ENCODE measurements around the gene MEGF11. TPM values are rescaled to one million over a fixed set of nuclear protein-coding genes. Genes with fewer than 3 reads are reported as not detected.

Gene MEGF11
- total RNA-seq, 1 experiment from 2014 or later = not detected

DNA sequence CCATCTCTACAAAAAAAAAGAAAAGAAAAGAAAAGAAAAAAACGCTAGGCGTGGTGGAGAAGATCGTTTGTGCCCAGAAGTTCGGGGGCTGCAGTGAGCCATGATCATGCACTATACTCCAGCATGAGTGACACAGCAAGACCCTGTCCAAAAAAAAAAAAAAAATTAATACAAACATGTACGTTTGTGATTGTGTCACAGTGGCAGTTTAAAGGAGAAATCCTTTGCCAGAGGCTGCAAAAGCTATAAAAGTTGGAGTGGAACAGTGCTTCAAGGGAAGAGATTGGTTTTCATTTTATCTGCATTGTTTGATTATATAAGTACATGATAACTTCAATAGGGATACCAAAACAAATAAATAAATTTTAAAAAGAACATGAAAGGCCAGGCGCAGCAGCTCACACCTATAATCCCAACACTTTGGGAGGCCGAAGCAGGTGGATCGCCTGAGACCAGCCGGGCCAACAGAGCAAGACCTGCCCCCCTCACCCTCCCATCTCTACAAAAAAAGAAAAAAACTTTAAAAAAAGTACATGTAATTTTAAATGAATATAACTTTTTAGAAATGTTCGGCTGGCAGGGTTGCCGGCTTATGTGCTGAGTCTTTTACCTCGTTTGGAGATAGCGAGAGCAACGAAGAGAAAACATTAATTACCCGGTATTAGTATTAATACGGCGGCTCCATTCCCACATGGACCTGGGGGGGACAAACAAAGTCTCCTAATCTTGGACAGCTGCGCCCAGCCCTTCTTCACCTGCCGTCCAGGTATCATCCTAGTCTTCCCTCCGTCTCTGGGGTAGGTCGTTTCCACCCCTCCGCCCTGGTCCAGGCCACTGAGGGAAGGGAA, 39.2 kb upstream of the MEGF11 start:
- Histone ChIP-seq H3K4me1 (ENCODE audit: insufficient read depth, low read length) (peaks cover 27% of the 10 kb centered on the region), H3F3A (ENCODE audit: low read length, unreplicated experiment) (no peaks in the 10 kb centered on the region), H3K27ac (ENCODE audit: low read length) (peak overlapping the region; percentile 39), H3K4me2 (ENCODE audit: low read length) (peak overlapping the region; percentile 99), H3K27me3 (ENCODE audit: low read length) (no peaks in the 10 kb centered on the region), H3K36me3 (ENCODE audit: low read depth, low read length) (peaks cover 2% of the 10 kb centered on the region; the same call in 1 of the 2 replicates), H3K4me3 (ENCODE audit: low read length) (peak overlapping the region; percentile 86), H3K9me2 (replicated peaks; ENCODE audit: low read length) (no peaks in the 10 kb centered on the region), H3K79me2 (ENCODE audit: low read length) (peaks cover 38% of the 10 kb centered on the region), H2AFZ (ENCODE audit: low read length) (peak overlapping the region; percentile 89), H4K20me1 (ENCODE audit: low read length) (no peaks in the 10 kb centered on the region), H3K9me3 (ENCODE audit: low read length) (no peaks in the 10 kb centered on the region), H3K9ac (ENCODE audit: low read length) (peak overlapping the region; percentile 85)
- no peak for TF ChIP-seq EZH2phosphoT487 (IDR thresholded peaks at IDR 0.05; ENCODE audit: borderline replicate concordance, low read length)
- no peak for TF ChIP-seq EZH2 (IDR thresholded peaks at IDR 0.05; ENCODE audit: low read length, unreplicated experiment)
- TF ChIP-seq, protein P1, sequence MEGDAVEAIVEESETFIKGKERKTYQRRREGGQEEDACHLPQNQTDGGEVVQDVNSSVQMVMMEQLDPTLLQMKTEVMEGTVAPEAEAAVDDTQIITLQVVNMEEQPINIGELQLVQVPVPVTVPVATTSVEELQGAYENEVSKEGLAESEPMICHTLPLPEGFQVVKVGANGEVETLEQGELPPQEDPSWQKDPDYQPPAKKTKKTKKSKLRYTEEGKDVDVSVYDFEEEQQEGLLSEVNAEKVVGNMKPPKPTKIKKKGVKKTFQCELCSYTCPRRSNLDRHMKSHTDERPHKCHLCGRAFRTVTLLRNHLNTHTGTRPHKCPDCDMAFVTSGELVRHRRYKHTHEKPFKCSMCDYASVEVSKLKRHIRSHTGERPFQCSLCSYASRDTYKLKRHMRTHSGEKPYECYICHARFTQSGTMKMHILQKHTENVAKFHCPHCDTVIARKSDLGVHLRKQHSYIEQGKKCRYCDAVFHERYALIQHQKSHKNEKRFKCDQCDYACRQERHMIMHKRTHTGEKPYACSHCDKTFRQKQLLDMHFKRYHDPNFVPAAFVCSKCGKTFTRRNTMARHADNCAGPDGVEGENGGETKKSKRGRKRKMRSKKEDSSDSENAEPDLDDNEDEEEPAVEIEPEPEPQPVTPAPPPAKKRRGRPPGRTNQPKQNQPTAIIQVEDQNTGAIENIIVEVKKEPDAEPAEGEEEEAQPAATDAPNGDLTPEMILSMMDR (conservative IDR thresholded peaks at IDR 0.05; ENCODE audit: low read depth, low read length) = no peak
- TSS peak; percentile 59 for BruUV-seq (replicated peaks)
- ATAC-seq (peak; percentile 16; the same call in 1 of the 2 replicates), DNase-seq (no peak)
- intact Hi-C loops (cut with micrococcal nuclease) = loop anchor here (10.0 kb wide), 1 partner anchor 212 kb away; the partner anchor contains the start of genes RPL4 and ZWILCH
- ChIA-PET POLR2A (ENCODE audit: unreplicated experiment) (no interaction called here), CTCF (no interaction called here)

- ChIA-PET POLR2A (ENCODE audit: unreplicated experiment) (interaction anchor here (0.6 kb wide), 1 partner anchor 207 kb away, joined by 4 read pairs; no protein-coding TSS in a partner anchor), CTCF (interaction anchor here (0.6 kb wide), 1 partner anchor 284 kb away, joined by 9 read pairs; no protein-coding TSS in a partner anchor)
- Histone ChIP-seq H3K4me2 (ENCODE audit: low read length) (peak overlapping the region; percentile 99), H3K27me3 (ENCODE audit: low read length) (no peaks in the 10 kb centered on the region), H4K20me1 (ENCODE audit: low read length) (no peaks in the 10 kb centered on the region), H3F3A (ENCODE audit: low read length, unreplicated experiment) (no peaks in the 10 kb centered on the region), H3K9ac (ENCODE audit: low read length) (no peak overlapping the region), H3K4me3 (ENCODE audit: low read length) (no peak overlapping the region; the same call in 1 of the 2 replicates), H3K9me3 (ENCODE audit: low read length) (no peaks in the 10 kb centered on the region), H3K79me2 (ENCODE audit: low read length) (peaks cover 36% of the 10 kb centered on the region), H3K9me2 (replicated peaks; ENCODE audit: low read length) (no peaks in the 10 kb centered on the region), H2AFZ (ENCODE audit: low read length) (peak overlapping the region; percentile 89; the same call in 1 of the 2 replicates), H3K4me1 (ENCODE audit: insufficient read depth, low read length) (peaks cover 27% of the 10 kb centered on the region), H3K36me3 (ENCODE audit: low read depth, low read length) (no peaks in the 10 kb centered on the region), H3K27ac (ENCODE audit: low read length) (no peak overlapping the region)
- no peak for TF ChIP-seq EZH2 (IDR thresholded peaks at IDR 0.05; ENCODE audit: low read length, unreplicated experiment)
- TF ChIP-seq EZH2phosphoT487 (IDR thresholded peaks at IDR 0.05; ENCODE audit: borderline replicate concordance, low read length) = no peak
- TF ChIP-seq, protein P1 (conservative IDR thresholded peaks at IDR 0.05; ENCODE audit: low read depth, low read length) = no peak
- BruUV-seq (replicated peaks) = no TSS peak
- no peak for ATAC-seq
- DNase-seq = peak; percentile 4
- intact Hi-C loops (cut with micrococcal nuclease) = loop anchor here (10.0 kb wide), 1 partner anchor 213 kb away; the partner anchor contains the start of genes RPL4 and ZWILCH
Observed at GRCh38 chr15:66291816-66292570, 38.4 kb upstream of the MEGF11 start.
